GM12878 (cell line): ENCODE data around the gene SF3B5. TPM values are rescaled to one million over a fixed set of nuclear protein-coding genes. Genes with fewer than 3 reads are reported as not detected.

Source experiments
- ATAC-seq: fragments of 200-7000 bp; cut with Tn5 transposase; 3 replicates; pipeline ENCODE4 v1.9.1; 2020; ENCODE audit warnings: mild to moderate bottlenecking, moderate library complexity
- BruUV-seq: library from RNA; stranded (reverse); fragments of 400-500 nt; replicated peaks from 2 replicates; lab custom pipeline; 2021; lab: Mats Ljungman, UMichigan
- CTCF ChIA-PET: fragments of 300-600 bp; sonication (Branson Sonifier 250); formaldehyde crosslinking; extraction: SDS; loops from one replicate; lab custom pipeline; 2021; ENCODE audit warnings: inconsistent platforms; lab: Yijun Ruan, JAX
- POLR2A ChIA-PET: fragments of 350-600 bp; formaldehyde crosslinking; extraction: SDS; loops from one replicate; lab custom pipeline; 2021; ENCODE audit warnings: inconsistent platforms; lab: Charles Lee
- RAD21 ChIA-PET: fragments of 300-600 bp; sonication (Branson Sonifier 250); formaldehyde crosslinking; loops from one replicate; lab custom pipeline; 2023; ENCODE audit warnings: antibody characterized with exemption; ENCODE audit not compliant: unreplicated experiment; lab: Charles Lee
- SMC1A ChIA-PET: fragments of 300-600 bp; sonication (Branson Sonifier 250); formaldehyde crosslinking; loops from one replicate; lab custom pipeline; 2023; ENCODE audit not compliant: unreplicated experiment, uncharacterized antibody; lab: Charles Lee
- DNase-seq: peaks from one replicate; pipeline ENCODE4 v3.0.0-alpha.2; 2011; ENCODE audit warnings: low read depth, low spot score
- FAIRE-seq: peaks from 3 replicates; lab custom pipeline; 2011; peaks lifted over from hg19 to GRCh38; lab: Jason Lieb, UNC
- H2AFZ ChIP-seq: 2 replicates; pipeline ENCODE4 v1.6.0; 2011; ENCODE audit warnings: low read depth, low read length, control low read depth; ENCODE audit not compliant: control insufficient read depth
- H3K27ac ChIP-seq: 2 replicates; pipeline ENCODE4 v1.5.1; 2011; ENCODE audit warnings: control low read depth; ENCODE audit not compliant: control insufficient read depth, insufficient read depth
- H3K27me3 ChIP-seq, 2 experiments: replicated peaks in 1 of 2; 2 replicates each; pipeline versions ENCODE4 v1.6.0 to v1.6.1; 2011; ENCODE audit warnings: low read length in 1 of 2; ENCODE audit not compliant: control insufficient read depth in 2 of 2, insufficient read depth in 2 of 2
- H3K36me3 ChIP-seq, 2 experiments: 2 replicates each; pipeline ENCODE4 v1.5.1; 2011; ENCODE audit warnings: low read length in 1 of 2; ENCODE audit not compliant: control insufficient read depth in 2 of 2, insufficient read depth in 2 of 2
- H3K4me1 ChIP-seq: 2 replicates; pipeline ENCODE4 v1.6.1; 2011; ENCODE audit warnings: mild to moderate bottlenecking, low read length, moderate library complexity, mixed read lengths; ENCODE audit not compliant: control insufficient read depth, insufficient read depth
- H3K4me2 ChIP-seq: 2 replicates; pipeline ENCODE4 v1.6.0; 2011; ENCODE audit warnings: control low read depth; ENCODE audit not compliant: control insufficient read depth, insufficient read depth
- H3K4me3 ChIP-seq: fragments of 200-600 bp; sonication (generic); 2 replicates; pipeline ENCODE4 v1.5.1; 2016
- H3K79me2 ChIP-seq: 2 replicates; pipeline ENCODE4 v1.6.0; 2011; ENCODE audit warnings: low read length; ENCODE audit not compliant: control insufficient read depth, insufficient read depth
- H3K9ac ChIP-seq: 2 replicates; pipeline ENCODE4 v1.8.0; 2011; ENCODE audit warnings: low read length, control low read depth, mixed read lengths; ENCODE audit not compliant: control insufficient read depth, insufficient read depth
- H3K9me3 ChIP-seq: replicated peaks from 3 replicates; pipeline ENCODE4 v1.5.1; 2011; ENCODE audit warnings: mild to moderate bottlenecking, low read length; ENCODE audit not compliant: control insufficient read depth, insufficient read depth
- H4K20me1 ChIP-seq: 2 replicates; pipeline ENCODE4 v1.6.0; 2011; ENCODE audit not compliant: control insufficient read depth, insufficient read depth
- BCL11A ChIP-seq: IDR thresholded peaks from 2 replicates; pipeline ENCODE4 v1.6.1; 2011; ENCODE audit warnings: low read depth, low read length
- DPF2 ChIP-seq: fragments of 450-650 bp; IDR thresholded peaks from 2 replicates; pipeline ENCODE4 v1.6.1; 2017; ENCODE audit warnings: mild to moderate bottlenecking
- ETV6 ChIP-seq, 2 experiments: fragments of 450-650 bp in 1 of 2; IDR thresholded peaks in 1 of 2; conservative IDR thresholded peaks in 1 of 2; 2 replicates each; pipeline ENCODE4 v1.6.1; 2014; ENCODE audit warnings: antibody characterized with exemption in 1 of 2, borderline replicate concordance in 1 of 2, low read depth in 1 of 2, mild to moderate bottlenecking in 1 of 2, moderate library complexity in 1 of 2
- HCFC1 ChIP-seq: fragments of 150-350 bp; IDR thresholded peaks from 2 replicates; pipeline ENCODE4 v1.6.1; 2014; ENCODE audit warnings: low read length
- HDAC2 ChIP-seq: fragments of 200-600 bp; sonication (generic); IDR thresholded peaks from 2 replicates; pipeline ENCODE4 v1.6.1; 2017
- KDM1A ChIP-seq: fragments of 200-600 bp; sonication (generic); IDR thresholded peaks from 2 replicates; pipeline ENCODE4 v1.6.1; 2016; ENCODE audit warnings: borderline replicate concordance
- NBN ChIP-seq: fragments of 450-650 bp; IDR thresholded peaks from 2 replicates; pipeline ENCODE4 v1.6.1; 2016
- NR2C1 ChIP-seq: fragments of 450-650 bp; IDR thresholded peaks from 2 replicates; pipeline ENCODE4 v1.6.1; 2017; ENCODE audit warnings: antibody characterized with exemption, mild to moderate bottlenecking, moderate library complexity
- POLR2AphosphoS5 ChIP-seq: IDR thresholded peaks from 2 replicates; pipeline ENCODE4 v1.6.1; 2011; ENCODE audit warnings: mild to moderate bottlenecking, low read length, inconsistent platforms
- RAD21 ChIP-seq: IDR thresholded peaks from 2 replicates; pipeline ENCODE4 v1.6.1; 2011; ENCODE audit warnings: mild to moderate bottlenecking, low read depth, low read length, moderate library complexity; ENCODE audit not compliant: insufficient read depth
- SMAD1 ChIP-seq: fragments of 450-650 bp; IDR thresholded peaks from 2 replicates; pipeline ENCODE4 v1.6.1; 2018; ENCODE audit warnings: mild to moderate bottlenecking, low read depth; ENCODE audit not compliant: partially characterized antibody
- SMARCA5 ChIP-seq: fragments of 450-650 bp; IDR thresholded peaks from 2 replicates; pipeline ENCODE4 v1.6.1; 2017; ENCODE audit warnings: mild to moderate bottlenecking
- SP1 ChIP-seq: IDR thresholded peaks from one replicate; pipeline ENCODE4 v1.6.1; 2011; ENCODE audit warnings: low read depth, low read length
- STAT3 ChIP-seq: IDR thresholded peaks from 2 replicates; pipeline ENCODE4 v1.6.1; 2011; ENCODE audit warnings: low read depth, low read length, improper control_type of control experiment
- ZBED1 ChIP-seq: IDR thresholded peaks from 2 replicates; pipeline ENCODE4 v1.6.1; 2016; ENCODE audit warnings: borderline replicate concordance
- ZNF217 ChIP-seq: fragments of 450-650 bp; IDR thresholded peaks from 2 replicates; pipeline ENCODE4 v1.6.1; 2017; ENCODE audit warnings: antibody characterized with exemption, mild to moderate bottlenecking
- ZNF274 ChIP-seq: IDR thresholded peaks from one replicate; pipeline ENCODE4 v1.8.0; 2011; ENCODE audit not compliant: insufficient read length, insufficient read depth
- ZNF622 ChIP-seq: fragments of 450-650 bp; IDR thresholded peaks from 2 replicates; pipeline ENCODE4 v1.6.1; 2017; ENCODE audit warnings: mild to moderate bottlenecking, inconsistent platforms
- WGBS: methylation state at CpG from one replicate; pipeline ENCODE4 v1.1.6; 2016; ENCODE audit warnings: low lambda C conversion rate; ENCODE audit not compliant: insufficient replicate concordance, insufficient coverage; ENCODE audit errors: missing lambda C conversion rate; 5-methylcytosine and 5-hydroxymethylcytosine counted together
- in situ Hi-C: fragments of 300-500 bp; cut with MboI; formaldehyde crosslinking; loops from 9 replicates; pipeline ENCODE4 v1.14.3; 2018; ENCODE audit warnings: mixed read lengths
- intact Hi-C: fragments of 100-400 bp; cut with micrococcal nuclease; formaldehyde crosslinking; loops from one replicate; pipeline ENCODE4 v1.14.2; 2022; ENCODE audit not compliant: unreplicated experiment
- polyA plus RNA-seq, 11 experiments: library from polyadenylated mRNA; depleted of rRNA in 4 of 11; unstranded in 6 of 11; stranded (reverse) in 5 of 11; fragments of >200 nt; fragmentation: Nextera tagmentation in 4 of 11; fragmentation: Illumina TruSeq in 1 of 11; extraction: Ambion mirVana in 4 of 11; extraction: Trizol in 1 of 11; gene quantifications; 1 replicate in 1 of 11; 2 replicates in 10 of 11; pipeline versions ENCODE4 v1.2.1 to v1.2.3, GENCODE V29; 2011 to 2016; ENCODE audit warnings: inconsistent platforms in 2 of 11, missing spikeins in 2 of 11, low read depth in 1 of 11
- total RNA-seq, 4 experiments: library from RNA; depleted of rRNA in 3 of 4; stranded (reverse); fragments of >200 nt in 3 of 4; fragmentation: Illumina TruSeq in 1 of 4; extraction: Trizol in 1 of 4; gene quantifications; 2 replicates each; pipeline versions ENCODE4 v1.2.1 to v1.2.3, GENCODE V29; 2013 to 2021
- TF ChIP-seq, protein P1 (sequence below): IDR thresholded peaks from 2 replicates; pipeline ENCODE4 v1.6.1; 2012; ENCODE audit warnings: low read depth, low read length, improper control_type of control experiment
- TF ChIP-seq, protein P2 (sequence below): fragments of 450-650 bp; IDR thresholded peaks from 2 replicates; pipeline ENCODE4 v1.6.1; 2018; ENCODE audit warnings: borderline replicate concordance, mild to moderate bottlenecking; ENCODE audit not compliant: partially characterized antibody

Gene SF3B5
- total and polyA plus RNA-seq, 10 of the 15 experiments (the other 5 are each of a cell fraction or from before 2014, with no cell fraction given) = 220 to 864 (median 341) TPM

DNA sequence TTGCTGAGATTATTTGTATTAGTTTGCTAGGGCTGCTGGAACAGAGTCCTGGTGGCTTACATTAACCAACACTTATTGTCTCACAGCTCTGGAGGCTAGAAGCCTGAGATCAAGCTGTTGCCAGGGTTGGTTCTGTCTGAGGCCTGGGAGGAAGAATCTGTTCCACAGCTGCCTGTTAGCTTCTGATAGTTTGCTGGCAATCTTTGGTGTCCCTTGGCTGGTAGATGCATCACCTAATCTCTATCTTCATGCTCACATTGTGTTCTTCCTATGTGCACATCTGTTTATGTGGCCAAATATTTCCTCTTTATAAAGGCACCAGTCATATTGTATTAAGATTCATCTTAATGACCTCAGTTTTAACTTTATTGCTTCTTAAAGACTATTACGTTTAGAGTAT lies 19.5 kb downstream of the SF3B5 start (continued):
- TF ChIP-seq, protein P1, sequence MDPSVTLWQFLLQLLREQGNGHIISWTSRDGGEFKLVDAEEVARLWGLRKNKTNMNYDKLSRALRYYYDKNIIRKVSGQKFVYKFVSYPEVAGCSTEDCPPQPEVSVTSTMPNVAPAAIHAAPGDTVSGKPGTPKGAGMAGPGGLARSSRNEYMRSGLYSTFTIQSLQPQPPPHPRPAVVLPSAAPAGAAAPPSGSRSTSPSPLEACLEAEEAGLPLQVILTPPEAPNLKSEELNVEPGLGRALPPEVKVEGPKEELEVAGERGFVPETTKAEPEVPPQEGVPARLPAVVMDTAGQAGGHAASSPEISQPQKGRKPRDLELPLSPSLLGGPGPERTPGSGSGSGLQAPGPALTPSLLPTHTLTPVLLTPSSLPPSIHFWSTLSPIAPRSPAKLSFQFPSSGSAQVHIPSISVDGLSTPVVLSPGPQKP = no peak
- TF ChIP-seq STAT3 = no peak
- no peak for TF ChIP-seq HCFC1
- TF ChIP-seq, protein P2, sequence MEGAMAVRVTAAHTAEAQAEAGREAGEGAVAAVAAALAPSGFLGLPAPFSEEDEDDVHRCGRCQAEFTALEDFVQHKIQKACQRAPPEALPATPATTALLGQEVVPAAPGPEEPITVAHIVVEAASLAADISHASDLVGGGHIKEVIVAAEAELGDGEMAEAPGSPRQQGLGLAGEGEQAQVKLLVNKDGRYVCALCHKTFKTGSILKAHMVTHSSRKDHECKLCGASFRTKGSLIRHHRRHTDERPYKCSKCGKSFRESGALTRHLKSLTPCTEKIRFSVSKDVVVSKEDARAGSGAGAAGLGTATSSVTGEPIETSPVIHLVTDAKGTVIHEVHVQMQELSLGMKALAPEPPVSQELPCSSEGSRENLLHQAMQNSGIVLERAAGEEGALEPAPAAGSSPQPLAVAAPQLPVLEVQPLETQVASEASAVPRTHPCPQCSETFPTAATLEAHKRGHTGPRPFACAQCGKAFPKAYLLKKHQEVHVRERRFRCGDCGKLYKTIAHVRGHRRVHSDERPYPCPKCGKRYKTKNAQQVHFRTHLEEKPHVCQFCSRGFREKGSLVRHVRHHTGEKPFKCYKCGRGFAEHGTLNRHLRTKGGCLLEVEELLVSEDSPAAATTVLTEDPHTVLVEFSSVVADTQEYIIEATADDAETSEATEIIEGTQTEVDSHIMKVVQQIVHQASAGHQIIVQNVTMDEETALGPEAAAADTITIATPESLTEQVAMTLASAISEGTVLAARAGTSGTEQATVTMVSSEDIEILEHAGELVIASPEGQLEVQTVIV = no peak
- TF ChIP-seq SMARCA5 = no peak
- TF ChIP-seq ZBED1 = no peak

DNA sequence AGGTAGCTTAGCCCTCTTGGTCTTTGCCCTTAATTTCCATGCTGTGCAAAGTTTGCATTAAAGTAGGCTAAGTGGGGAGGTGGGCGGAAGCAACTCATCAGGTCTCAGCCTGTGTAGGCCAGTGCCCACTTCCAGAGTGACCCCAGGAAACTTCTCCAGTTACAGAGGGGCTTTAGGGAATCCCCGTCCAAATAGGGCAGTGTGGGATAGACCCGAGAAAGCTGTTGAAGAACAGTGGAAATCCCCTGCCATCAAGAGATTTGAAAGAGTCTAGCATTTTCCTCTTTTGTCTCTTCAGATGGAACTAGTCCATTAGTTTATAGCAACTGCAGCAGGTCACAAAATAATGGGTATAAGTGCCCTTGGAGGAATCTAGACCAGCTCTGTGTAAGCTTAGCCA lies 20.2 kb downstream of the SF3B5 start:
- in situ Hi-C loops (no loop called here), intact Hi-C loops (no loop called here)
- H3K9me3 ChIP-seq = no peaks in the 10 kb centered on the region
- peak overlapping the region; percentile 78 for H2AFZ ChIP-seq
- H3K79me2 ChIP-seq = no peaks in the 10 kb centered on the region
- ChIA-PET POLR2A (interaction anchor here (1.1 to 2.6 kb wide), 3 partner anchors 11 to 19 kb away, joined by 3 to 47 read pairs (median 21); no protein-coding TSS in a partner anchor), SMC1A (interaction anchor here (0.9 to 2.7 kb wide), 13 partner anchors 10 to 1193 kb away, joined by 3 to 40 read pairs (median 5); no protein-coding TSS in a partner anchor), RAD21 (interaction anchor here (1.0 to 3.4 kb wide), 5 partner anchors 10 to 79 kb away, joined by 3 to 36 read pairs (median 5); partner anchors contain the start of gene STX11), CTCF (interaction anchor here (0.7 to 2.2 kb wide), 10 partner anchors 9 to 500 kb away, joined by 3 to 13 read pairs (median 5); no protein-coding TSS in a partner anchor)
- H3K4me1 ChIP-seq = peaks cover 15% of the 10 kb centered on the region
- ATAC-seq = peak; percentile 92
- BruUV-seq = no TSS peak
- H3K27ac ChIP-seq = peak overlapping the region; percentile 68
- H3K27me3 ChIP-seq = no peaks in the 10 kb centered on the region
- H3K4me3 ChIP-seq = no peak overlapping the region; the same call in 1 of the 2 replicates
- no peaks in the 10 kb centered on the region for H3K36me3 ChIP-seq
- H3K4me2 ChIP-seq = peak overlapping the region; percentile 63
- DNase-seq = no peak
- H4K20me1 ChIP-seq = no peaks in the 10 kb centered on the region
- 31% methylated on average over 3 of the region's 3 CpGs for WGBS
- FAIRE-seq = no peak
- H3K9ac ChIP-seq = peak overlapping the region; percentile 15; the same call in 1 of the 2 replicates
- TF ChIP-seq BCL11A (peak; percentile 43; the same call in 1 of the 2 replicates), ZNF274 (no peak), ETV6 (conservative IDR thresholded peaks at IDR 0.05 in 1 of 2, IDR thresholded peaks at IDR 0.05 in 1 of 2; ENCODE audit: borderline replicate concordance in 1 of 2, low read depth in 1 of 2) (no peak), NBN (no peak), KDM1A (no peak), SMAD1 (no peak), ZNF622 (no peak), HDAC2 (no peak), POLR2AphosphoS5 (no peak), NR2C1 (no peak), RAD21 (no peak), SP1 (no peak), DPF2 (peak; percentile 80), ZNF217 (peak; percentile 60; the same call in 1 of the 2 replicates)
- TF ChIP-seq, protein P2 = no peak
